Bone marrow (tissue), 2 donors: ENCODE results near the gene AGPAT4.
"Not testable (repeated sequence)": the region's sequence is repeated elsewhere in the genome, so short reads cannot be mapped to it uniquely, and the experiment has no call there.

Experiments
- DNase-seq, 2 donors: peaks; one replicate each; lab custom pipeline; 2025; lab: John Stamatoyannopoulos, UW

AGPAT4 gene

DNA sequence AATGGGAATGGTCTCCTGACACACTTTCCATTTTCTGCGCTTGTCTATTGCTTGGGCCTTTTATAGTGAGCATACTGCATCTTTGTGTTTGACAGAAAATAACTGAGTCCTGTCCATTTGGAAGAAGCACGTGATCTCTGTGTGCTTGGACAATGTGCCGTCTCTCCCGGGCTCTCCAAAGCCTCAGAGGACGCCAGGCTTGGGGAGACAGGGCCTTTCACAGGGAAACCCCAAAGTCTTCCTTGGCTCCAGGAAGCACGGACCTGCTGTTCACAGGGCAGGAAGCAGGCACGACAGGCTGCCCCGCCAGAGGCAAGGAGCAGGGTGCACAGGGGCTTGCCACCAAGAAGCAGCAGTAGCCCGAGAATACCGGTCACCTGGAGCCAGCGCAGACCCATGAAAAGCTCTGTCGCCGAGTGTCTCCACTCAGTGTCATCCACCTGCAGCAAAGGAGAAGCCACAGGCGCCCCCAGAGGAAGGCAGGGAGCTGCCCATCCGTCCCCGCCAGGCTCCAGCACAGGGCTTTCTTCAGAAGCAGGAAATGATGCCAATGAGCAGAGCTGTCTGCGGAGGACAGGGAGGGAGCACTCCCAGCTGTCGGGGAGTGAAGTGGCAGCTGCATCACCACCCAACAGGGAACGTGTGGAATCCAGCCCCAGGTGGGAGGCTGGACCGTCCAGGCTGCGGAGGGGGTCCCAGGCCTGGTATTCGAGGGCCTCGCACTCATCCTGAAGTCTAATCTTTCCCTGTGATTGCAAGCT lies 135.1 kb downstream of the AGPAT4 start:
- no peak for DNase-seq

DNA sequence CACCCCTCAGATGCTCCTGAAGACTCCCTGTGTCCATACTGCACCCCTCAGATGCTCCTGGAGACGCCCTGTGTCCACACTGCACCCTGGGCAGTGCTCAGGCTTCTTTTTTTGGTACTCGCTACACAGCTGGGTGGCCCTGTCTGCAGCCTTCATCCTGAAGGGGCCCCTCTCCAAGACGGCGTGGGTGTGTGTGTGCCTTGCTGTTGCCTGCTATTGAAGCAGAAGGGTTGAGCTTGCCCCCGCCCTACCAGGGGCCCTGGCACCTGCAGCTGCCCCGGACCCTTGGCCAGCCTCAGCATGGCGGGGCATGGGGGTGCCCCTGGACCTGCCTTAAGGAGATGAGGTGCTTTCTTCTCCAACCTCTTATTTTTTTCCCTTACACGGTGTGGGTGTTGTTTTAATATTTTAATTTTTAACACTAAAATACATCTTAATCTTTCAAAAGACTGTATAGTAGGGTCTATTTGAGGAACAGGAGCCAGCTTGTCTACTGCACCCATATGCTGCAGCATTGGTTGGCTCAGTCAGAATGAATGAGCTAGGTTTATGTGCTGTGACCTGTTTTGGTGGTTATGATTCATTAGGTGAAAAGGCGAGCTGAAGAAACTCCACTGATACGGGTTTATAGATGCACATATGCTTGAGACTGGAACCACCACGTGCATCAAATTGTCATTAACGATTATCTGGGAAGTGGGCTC lies 135.9 kb downstream of the AGPAT4 start:
- no peak for DNase-seq

DNA sequence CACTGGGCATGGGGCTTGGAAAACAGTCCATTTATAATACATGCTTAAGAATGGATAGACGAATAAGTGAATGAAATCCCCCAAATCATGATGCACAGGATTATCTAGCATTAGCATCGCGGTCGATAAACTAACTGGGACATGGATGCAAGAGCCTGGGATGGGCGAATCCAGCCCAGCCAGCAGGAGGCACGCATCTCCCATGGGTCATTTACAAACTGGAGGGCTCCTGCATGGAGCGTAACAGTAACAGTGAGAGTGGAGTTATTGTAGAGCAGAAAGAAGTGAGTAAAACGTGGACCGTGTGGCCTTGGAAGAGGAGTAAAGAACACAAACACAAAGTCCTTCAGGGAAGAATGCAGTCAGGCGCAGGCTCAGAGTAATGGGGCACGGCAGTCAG lies 136.5 kb downstream of the AGPAT4 start:
- no peak for DNase-seq

DNA sequence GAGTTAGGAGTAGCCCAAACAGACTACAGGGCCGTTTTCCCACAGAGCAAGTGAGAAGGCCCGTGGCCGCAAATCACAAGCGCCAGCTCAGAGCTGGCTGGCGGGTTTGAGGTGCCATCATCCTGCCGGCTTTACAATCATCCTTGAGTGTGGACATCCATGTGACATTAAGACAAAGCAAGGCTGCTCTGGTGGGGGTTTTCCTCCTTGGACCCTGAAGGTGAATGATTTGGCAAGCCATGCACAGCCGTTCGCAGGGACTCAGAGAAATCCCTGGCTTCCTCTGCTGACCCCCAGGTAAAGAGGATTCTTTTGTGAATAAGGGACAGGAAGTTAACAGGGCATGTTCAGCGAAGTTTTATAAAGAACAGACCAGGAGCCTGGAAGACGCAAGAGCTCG lies 137.2 kb downstream of the AGPAT4 start:
- DNase-seq, result no peak

DNA sequence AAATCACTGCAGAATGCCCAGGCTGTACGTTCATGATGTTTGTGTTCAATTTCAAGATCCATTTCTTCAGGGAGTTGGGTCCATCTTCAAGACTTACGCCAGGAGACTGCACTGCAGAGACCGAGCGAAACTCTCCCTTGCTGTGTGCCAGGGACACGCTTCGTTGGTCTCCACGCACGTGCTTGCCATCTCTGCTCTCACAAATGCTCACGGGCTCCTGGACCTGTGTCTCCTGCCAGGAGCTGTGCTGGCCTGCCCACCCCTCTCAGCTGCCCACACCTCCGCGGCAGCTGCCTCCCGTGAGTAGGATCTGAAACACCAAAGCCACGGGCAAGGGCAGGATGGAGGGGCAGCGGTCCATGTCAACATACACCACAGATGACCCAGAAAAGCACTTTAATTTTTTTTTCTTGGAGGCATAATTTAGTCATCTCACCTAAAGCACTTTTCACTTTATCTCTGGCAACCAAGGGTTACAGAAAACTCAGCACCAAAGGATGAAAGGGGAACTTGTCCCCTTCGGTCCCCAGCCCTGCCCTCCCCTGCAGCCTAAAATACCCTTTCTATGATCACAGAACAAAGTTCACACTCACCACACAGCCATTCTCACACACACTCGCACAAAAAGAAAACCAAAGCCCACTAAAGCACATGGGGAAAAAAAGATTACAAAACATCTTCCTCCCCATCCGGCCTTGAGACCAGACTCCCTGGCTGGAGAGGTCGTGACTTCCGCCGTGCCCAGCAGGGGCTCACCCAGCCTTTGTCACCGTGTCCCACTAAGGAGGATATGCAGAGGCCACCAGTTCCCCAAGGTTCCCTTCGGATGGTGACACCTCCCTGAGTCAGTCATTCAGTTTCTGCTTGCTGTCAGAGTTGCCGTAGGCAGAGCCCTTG lies 137.9 kb downstream of the AGPAT4 start:
- no peak for DNase-seq

DNA sequence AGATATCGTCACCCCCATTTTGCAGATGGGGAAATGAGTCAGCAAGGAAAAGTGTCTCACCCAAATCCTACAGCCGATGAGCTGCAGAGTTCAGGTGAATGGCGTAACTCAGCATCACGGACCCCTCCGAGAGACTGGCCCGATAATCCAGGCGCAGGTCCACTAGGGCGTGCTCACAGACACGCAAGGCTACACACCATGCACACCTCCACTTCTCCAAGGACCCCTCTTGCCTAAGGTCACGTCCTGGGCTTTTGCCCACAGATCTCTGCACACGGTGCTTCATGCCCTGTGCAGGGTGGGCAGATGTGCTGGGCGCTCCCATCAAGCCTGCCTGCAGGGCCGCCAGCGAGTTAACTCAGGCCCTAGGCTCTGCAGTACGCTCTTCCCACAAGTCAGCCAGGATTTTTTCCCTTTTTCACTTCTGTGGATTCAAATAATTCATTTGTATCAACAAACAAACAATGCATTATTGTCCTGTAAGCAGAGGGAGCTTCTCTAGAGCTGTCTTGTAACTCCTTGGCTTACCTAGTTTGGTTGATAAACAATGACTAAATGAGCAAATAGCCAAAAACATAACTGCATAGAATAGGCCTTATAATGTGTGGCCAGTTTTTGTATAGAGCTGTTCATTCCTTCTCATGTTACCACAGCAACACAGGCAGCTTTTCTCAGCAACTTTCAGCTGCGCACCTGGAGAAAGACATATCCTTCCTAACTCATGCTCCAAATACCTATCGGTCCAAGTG lies 139.1 kb downstream of the AGPAT4 start:
- no peak for DNase-seq

DNA sequence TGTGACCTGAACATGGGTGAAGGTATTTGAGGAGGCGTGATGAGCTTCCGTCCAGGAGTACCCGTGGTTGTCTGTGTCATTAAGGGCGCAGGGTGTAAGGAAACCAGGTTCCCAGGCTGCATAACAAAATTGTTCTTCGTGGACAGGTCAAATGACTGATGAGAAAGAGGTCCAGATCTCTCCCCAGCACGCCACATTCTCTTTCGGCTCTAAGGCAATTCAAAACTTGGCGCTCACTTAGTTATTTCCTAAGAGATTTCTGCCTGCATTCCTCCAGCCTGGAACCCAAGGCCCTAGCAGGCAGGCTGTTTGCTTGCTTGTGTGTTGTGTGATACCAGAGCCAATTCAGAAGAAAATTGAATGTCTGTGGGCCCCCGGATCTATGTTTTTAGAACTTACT lies 139.9 kb downstream of the AGPAT4 start:
- DNase-seq, result no peak

DNA sequence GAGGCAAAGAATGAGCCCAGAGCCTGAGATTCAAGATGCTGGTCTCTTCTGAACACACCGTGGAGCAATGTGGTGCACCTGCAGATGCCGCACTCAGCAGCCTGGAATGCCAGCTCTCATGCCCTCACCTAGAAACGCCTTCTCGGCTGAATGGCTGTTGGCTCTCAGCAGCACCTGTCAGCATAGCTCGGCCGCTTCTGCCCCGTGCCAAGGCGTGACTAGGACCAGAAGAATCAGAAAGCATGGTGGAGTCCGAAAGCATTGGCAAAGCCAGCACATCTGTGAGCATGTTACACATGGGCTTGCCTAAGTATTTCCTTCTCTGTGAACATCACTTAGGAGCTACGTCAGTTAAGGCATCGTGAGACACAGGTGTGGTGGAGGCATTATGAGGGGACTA lies 141.5 kb downstream of the AGPAT4 start:
- DNase-seq, result no peak

DNA sequence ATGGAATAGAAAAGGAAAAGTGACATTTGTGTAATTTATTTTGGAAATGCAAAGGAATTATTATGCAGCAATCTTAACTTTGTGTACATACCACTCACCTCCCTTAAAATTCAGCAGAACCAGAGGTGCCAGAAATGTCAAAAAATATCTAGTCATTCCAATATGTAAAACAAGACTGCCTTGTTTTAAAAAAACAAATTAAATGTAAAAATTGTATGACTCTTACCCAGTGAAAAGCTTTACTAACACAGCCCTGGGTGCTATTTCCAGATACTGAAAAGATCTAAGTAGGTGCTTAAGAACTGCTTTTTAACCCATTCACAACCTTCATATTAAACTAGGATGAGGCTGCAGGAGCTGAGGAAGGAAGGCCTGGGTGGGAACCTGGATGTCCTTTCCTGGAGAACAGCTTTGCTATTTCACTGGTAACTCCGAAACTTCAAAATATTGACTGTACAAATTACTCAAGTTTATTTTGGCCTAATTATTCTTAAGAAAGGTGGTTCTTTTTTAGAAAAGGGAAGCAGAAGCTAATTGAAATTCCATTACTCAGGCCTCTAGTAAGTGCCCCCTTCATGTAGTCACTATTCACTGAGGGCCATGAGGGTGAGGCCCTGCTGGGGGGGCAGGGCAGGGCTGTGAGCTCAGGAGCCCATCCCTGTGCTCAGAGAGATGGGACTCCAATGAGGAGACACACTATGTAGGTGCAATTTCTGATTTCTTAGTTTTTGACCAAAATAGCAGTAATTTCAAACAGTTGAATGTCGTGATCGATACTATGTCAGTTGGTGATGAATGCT lies 142.7 kb downstream of the AGPAT4 start:
- DNase-seq, result no peak

DNA sequence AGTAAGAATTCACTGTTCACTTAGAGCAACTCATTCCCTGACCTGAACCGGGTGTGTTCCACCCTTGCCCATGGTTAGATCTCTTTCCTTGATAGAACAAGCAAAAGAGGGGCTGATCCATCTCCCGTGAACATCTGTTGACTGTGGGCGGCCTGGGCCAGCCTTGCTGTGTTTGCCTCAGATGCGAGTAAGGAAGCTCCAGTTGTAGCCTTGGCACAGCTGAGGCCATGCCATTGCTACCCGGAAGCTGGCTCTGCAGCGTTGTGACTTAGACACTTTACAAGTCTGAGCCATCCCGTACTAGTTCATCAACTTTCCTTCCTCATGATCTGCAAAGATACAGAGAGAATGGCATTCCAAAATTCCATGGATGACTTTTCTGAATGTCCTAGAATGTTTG lies 143.3 kb downstream of the AGPAT4 start:
- DNase-seq, result no peak

DNA sequence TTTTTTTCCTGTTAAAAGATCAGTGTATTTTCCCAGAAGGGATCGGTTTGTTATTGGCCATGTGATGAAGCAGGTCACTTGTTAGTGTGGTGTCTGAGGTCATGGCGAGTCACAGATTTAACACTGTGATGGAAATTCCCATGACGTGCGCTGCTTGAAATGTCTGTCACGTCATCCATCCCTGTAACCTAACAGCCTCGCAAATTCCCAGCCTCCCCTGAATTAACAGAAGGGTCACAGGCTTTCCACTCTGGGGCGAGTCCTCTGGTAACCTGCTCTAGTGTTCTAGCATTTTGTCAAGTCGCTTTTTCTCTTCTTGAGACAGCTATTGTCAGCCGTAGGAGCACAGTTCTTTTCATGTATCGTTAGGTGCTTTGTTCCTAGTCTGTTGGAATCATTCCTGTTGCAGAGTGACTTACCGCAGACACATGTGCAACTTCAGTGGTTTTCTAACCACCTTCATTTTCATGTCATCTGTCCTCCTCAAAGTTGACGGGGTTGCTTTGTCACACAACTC lies 145.1 kb downstream of the AGPAT4 start:
- DNase-seq, result no peak

DNA sequence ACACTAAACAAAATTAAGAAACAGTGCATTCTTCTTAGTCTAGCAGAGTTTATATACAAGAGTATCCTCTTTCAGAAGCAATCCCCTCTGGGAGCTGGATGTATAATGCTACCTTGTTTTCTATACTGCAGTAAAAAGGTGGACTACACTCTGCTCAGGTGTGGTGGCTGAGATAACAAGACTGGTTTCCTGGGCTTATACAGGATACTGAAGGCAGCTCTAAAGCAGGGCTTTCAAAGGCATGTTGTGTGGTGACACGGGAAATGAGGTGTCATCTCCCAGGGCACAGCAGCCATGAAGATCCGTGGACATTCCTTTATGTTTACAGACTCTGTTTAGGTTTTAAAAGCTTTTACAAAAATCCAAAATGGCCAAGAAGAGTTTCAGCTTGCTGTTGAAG lies 145.6 kb downstream of the AGPAT4 start:
- no peak for DNase-seq

DNA sequence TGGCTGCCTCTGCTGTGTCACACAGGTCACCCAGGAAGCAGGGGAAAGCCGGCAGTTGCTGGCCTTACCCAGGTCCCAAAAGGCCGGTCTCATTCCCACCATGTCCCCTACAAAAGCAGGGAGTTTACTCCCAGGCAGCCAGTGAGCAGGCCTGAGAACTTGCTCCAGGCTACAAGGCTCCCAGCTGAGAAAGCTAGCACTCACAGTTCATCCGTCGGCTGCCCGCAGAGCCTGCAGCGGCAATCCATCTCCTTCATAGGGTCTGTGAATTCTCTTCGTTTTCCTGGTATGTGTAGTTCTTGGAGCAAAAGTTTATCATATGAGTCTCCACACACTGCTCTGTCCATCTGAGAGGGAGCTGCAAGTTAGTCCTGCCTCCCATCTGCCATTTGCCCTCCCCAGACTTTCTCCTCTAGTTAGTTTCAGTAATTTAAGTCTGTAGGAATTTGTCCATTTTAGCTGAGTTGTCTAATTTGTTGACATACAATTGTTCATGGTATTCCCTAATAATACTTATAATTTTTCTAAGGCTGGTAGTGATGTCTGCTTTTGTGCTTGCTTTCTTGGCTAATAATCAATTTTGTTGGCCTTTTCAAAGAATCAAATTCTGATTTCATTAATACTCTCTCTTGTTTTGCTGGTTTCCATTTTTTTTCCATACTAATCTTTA lies 146.7 kb downstream of the AGPAT4 start:
- DNase-seq, result no peak

DNA sequence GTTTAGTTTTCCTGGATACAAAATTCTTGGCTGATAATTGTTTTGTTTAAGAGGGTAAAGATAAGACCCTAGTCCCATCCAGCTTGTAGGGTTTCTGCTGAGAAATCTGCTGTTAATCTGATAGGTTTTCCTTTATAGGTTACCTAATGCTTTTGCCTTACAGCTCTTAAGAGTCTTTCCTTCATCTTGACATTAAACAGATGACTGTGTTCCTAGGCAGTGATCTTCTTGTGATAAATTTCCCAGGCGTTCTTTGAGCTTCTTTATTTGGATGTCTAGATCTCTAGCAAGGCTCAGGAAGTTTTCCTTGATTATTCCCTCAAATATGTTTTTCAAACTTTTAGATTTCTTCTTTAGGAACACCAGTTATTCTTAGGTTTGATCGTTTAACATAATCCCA lies 148.3 kb downstream of the AGPAT4 start:
- no peak for DNase-seq

DNA sequence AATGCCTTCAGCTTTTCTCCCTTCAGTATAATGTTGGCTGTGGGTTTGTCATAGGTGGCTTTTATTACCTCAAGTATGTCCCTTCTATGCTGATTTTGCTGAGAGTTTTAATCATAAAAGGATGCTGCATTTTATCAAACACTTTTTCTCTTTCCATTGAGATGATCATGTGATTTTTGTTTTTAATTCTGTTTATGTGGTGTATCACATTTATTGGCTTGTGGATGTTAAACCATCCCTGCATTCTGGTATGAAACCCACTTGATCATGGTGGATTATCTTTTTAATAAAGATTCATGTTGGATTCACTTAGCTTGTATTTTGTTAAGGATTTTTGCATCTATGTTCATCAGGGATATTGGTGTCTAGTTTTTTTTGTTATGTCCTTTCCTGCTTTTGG lies 150.5 kb downstream of the AGPAT4 start:
- DNase-seq, result not testable (repeated sequence)

DNA sequence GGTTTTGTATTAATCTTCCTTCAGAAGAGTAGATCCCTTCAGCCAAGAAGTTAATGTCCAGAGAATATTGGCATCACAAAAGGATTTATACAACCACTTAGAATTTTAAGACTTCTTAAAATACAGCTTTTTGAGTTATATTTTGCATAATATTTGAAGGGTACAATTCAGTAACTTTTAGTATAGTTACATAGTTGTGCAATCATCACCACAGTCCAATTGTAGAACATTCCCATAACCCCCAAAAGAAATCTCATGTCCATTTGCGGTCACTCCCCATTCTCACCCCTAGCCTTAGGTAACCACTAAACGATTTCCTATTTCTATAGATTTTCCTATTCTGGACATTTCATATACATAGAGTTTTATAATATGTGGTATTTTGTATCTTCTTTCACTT lies 155.9 kb downstream of the AGPAT4 start:
- no peak for DNase-seq

DNA sequence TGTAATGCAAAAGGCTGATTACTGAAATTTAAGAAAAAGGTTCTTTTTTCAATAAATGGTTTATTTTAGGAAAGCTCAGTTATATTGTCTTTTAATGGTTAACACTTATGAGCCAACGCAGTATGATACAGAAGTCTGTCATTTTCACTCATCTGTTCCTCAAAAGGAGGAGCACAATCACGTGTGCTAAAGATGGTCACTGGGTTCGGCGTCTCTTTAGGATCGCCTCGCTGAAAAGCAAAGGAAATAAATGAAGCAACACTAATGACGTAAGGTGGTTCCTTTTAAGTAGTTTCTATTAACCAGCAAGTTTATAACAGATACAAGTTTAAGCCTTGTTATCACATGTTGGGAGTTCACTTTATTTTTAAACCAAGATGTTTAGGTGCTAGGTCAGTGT lies 156.6 kb downstream of the AGPAT4 start:
- no peak for DNase-seq

DNA sequence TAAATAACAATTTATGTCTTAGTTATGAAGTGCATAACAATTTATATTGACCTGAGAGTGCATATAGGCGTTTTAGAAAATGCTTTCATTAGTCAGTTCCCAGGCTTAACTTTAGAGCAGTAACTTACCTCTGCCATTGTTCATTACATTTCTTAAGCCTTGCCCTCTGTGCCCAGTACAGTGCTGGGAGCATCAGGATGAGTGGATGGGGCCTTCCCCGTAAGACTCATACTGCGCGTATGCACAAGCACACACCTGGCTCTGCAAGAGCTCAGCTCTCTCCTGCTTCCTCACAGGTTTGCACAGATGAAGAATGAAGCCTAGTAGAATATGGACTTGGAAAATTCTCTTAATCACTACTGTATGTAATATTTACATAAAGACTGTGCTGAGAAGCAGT lies 157.3 kb downstream of the AGPAT4 start:
- no peak for DNase-seq

DNA sequence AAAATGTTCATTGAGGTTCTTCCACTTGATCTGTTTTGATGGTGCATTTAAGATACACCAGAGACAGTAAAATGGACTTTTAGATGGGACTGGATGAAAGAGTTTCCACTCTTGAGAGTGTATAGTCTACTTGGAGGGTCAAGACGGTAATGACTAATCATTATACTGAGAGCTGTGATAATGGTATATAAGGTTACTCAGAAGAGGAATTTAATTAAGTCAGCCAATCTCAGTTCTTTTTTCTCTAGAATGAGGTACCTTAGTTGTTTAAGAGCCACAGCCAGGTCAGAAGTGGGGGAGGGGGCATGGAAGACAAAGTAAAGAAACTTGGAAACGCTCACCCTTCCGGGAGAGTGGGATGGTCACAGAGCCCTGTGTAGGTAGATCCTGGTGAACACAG lies 158.4 kb downstream of the AGPAT4 start:
- DNase-seq, result no peak

DNA sequence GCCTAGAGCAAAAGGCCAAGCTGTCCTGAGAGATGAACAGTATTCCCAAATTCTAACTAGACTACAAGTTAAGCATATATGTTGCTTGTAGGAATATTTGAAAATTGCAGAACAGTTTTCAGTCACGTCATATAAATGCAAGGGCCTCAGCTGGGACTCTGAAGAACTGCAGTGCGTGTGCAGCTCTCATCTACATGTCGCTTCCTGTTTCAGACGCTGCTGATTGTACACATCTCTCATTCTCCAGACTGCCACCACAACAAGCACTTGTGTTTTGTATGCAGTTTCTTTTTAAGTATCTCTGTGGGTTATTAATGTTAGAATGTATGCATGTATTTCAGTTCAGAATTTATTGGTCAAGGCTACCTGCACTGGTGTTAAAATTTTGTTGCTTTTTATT lies 162.6 kb downstream of the AGPAT4 start:
- no peak for DNase-seq
